ENCODE data around the gene SHB.

The SHB gene

DNA sequence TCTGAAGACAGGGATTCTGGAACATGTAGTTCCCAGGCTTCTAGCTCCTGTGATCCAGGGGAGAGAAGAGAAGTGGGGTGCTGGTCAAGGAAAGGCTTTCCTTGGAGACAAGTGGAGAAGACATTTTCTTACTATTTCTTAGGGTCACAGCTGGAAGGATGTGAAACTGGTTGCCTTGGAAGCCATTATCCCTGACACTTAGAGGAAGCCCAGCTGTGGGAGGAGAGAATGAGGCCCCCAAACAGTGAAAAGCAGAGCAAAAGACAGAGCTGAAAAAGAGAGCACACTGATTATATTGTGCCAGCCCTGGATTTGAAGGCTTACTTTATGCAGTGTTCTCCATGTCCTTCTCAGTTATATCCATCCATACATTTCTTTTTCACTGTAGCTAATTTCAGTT, 17.5 kb upstream of the SHB start:
- no peak for DNase-seq

DNA sequence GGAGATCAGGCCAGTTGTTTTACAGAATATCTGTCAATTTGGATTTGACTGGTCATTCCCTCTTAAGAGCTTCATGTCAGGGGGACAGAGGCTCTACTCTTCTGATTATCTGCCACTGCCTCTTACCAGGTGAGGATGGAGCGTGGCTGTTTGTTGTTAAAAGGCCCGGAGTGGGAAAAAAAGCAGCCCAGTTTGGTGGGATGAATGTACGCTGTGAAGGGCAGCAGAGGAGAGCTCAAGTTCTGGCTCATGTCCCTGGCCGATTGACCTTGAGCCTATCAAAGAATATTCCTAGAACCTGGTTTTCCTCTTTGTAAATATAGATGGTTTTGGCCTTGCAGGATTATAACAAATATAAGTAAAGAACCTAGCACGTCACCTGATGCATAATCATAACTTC, 16.3 kb upstream of the SHB start:
- no peak for DNase-seq

DNA sequence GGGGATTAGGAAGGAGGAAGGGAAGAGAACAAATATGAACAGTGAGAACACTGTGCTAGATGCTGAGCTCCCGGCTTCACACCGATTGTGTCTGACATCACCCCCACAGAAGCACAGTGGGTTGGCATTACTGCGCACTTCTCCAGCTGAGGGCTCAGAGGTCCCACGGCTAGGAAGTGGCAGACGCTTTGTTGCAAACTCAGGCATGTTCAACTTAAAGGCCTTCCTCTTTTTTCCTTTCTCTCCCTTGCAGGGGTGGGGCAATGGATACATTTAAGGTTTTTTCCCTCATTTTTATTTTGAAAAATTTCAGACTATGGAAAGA, 15.5 kb upstream of the SHB start:
- DNase-seq, result peak; percentile 50

DNA sequence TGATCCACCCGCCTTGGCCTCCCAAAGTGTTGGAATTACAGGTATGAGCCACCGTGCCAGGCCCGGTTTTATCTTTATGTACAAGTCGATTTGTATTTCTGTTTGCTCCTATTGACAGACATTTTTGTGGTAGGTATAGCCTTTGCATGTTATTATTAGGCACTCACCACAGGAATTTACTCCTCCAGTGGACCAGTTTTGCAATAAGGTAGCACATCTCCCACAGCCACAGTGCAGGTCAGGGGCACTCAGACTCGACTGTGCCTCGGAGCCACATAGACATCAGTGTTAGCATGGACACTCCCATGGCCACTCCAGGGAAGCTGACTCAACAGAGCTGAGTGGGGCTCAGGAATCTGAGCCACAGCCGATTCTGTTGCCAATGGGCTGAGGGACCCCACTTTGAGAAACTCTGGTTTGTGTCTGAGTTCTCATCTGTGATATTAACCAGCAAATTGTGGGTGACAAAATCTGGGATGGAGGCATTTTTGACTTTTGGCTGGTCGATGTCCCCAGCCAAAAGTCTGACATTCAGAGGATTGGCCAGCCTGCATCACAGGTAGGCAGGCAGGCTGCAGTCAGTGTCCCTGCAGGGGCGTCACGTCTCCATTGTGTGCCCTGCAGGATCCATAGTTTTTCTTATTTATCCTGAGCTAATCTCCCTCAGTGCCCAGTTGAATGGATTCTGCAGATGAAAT, 15.0 kb upstream of the SHB start:
- no peak for DNase-seq

DNA sequence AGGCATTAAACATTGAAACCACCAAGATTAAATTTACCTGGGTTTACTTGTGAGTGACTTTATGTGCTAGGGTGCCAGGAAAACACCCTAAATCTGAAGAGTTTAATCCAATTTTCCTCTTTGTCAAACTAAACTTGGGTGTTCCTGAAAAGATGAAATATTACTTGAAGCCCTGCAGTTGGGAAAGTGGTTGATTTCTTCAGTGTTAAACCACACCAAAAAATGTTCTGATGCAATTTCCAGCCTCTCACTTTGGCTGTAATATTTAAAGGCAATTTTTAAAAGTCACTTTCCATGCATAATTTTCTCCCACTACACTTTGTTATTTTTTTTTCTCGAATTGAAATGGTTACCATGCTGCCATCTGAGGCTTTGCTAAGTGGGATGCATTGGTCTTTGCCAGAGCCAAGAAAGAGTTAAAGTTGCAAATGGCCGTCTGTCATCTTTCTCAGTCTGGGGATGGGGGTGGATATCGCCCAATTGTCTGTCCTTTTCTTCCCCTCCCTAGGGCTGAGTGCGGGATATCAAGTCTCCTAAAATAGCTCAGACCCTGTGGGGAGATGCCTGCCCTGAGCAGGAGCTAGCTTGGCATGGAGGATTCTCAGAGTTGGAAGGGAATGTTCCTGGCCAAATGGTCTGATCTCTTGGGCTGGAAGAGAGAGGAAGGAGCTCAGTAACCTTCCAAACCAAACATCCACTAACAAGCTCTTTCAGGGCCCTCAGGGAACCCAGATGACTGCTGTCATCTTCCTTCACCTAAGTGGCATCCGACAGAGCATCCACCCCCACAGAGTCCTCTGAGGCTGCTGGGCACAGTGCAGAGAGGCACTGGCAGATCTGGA, 13.6 kb upstream of the SHB start:
- no peak for DNase-seq

DNA sequence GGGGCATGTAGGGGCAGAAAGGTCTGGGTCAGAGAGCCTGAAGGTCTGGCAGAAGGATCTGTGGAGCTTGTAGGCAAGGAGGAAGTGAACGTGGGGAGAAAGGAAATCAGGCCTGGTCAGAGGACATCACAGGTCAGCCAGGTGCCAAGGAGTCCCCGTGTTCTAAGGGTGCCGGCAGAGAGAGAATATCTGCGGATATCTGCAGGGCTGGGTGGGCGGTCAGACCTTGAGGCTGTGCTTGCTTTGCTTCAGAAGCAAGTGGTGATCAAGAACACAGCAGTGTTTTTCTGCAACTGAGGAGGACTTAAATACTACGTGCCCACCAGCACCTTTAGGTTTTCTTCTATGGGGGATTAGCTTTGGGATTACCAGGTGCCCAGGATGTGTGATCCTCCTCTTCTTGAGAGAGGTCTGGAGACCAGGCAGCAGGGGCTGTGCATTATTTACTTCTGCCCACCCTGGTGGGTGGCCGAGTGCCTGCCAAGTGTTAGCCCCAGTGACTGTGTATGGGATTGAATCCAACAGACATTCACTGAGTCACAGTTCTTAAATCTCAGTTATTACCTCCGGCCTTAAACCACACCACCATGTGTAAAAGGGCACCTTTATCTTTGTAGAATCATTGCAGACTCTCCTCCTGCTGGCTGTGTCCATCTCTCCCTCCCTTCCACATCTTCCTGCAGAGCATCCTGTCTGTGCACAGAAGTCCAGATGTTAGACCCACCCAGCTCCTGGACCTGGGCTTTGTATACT, 12.5 kb upstream of the SHB start:
- no peak for DNase-seq

DNA sequence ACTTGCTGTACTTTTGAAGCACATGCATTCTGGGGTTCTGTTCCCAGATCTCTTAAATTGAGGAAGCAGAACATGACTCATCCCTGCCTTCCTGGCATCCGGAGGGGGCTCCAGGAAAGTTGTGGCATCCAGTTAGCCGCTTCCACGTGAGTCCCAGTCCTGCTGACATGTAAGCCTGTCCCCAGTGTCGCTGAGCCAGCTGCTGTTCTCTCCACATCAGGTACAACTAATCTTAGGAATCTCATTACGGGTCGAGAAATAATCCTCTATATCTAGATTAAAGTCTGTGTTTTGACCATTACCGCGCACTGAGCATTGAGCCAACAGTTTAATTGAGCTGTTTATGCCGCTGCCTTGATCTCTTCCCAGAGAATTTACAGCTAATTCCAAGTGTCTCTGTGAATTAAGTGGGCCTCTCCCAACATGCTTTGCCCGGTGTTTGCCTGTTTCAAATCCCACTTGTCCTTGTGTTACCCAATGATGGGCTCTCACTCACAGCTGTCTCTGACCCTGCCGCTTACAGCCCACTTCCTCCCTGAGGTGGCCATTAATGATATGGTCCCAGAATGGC, 10.5 kb upstream of the SHB start:
- DNase-seq, result no peak

DNA sequence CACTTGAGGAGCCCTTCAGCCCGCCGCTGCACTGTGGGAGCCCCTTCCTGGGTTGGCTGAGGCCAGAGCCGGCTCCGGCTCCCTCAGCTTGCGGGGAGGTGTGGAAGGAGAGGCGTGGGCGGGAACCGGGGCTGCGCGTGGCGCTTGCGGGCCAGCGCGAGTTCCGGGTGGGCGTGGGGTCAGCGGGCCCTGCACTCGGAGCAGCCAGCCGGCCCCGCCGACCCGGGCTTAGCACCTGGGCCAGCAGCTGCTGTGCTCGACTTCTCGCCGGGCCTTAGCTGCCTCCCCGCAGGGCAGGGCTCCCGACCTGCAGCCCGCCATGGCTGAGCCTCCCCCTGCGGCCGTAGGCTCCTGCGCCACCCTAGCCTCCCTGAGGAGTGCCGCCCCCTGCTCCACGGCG, 6.2 kb upstream of the SHB start:
- DNase-seq, result no peak

DNA sequence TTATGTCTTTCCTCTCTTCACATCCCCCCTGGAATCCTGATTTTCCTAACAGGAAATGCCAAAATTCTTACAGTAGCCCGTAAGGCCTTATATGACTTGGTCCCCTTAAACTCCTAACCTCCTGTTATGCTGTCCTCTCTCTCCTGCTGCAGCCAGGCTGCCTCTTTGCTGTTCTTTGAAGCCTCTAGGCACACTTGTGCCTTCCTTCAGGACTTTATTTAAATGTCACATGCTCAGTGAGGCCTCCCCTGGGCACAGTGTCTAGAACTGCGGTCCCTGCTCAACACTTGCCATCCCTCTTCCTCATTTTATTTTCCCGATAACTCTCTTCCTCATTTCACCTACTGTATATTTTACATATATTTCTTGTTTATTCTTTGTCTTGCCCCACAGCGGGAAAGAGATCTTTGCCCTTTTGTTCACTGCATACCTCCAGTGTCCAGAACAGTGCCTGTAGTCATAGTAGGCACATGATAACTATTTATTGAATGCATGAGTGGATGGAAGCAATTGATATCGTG, 5.5 kb upstream of the SHB start:
- DNase-seq, result no peak

DNA sequence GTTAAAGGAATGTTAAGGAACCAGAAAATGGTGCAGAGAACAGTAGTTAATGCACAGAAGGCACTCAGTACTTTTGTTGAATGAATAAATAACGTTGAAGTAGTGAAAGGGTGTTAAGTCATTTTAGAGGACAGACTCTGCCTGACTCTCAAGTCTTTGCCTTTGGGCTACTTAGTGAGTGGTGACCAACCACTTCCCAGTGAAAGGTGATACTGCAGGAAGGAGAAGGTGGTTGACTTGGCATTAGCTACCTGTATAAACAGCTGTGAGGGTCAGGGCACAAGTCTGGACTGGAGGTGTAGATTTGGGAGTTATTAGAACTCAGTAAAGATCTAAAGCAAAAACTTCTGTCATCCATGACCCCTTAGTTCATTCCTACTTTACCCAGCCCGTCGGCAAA, 4.9 kb upstream of the SHB start:
- no peak for DNase-seq

DNA sequence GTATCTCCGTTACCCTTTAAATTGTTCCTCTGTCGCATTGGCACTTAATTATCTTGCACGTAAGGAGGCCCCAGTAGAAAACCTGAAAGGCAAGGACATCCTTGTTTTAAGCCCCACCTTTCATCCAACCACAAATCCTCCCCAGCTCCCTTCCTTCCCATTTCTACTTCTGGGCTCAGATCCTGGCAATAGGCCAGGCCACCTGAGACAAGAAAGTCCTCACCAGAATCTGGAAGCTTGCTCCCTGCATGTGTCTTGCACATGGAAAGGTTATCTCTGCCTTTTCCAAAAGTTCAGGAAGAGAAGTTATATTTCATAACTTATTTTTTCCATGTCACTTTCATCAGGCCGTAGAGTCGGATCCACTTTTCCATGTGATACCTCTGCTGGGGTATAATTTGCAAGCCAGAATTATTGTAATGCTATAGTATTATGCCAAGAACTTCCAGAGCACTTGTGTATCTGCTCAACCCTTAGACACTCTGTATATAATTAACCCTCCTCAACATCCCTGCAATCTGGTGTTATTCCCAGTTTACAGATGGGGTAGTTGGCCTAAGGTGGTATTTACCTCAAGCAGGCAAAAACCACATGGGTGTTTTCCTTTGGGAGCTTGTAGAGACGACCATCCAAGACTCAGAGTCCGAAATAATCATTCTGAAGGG, 2.6 kb upstream of the SHB start:
- DNase-seq, result no peak

DNA sequence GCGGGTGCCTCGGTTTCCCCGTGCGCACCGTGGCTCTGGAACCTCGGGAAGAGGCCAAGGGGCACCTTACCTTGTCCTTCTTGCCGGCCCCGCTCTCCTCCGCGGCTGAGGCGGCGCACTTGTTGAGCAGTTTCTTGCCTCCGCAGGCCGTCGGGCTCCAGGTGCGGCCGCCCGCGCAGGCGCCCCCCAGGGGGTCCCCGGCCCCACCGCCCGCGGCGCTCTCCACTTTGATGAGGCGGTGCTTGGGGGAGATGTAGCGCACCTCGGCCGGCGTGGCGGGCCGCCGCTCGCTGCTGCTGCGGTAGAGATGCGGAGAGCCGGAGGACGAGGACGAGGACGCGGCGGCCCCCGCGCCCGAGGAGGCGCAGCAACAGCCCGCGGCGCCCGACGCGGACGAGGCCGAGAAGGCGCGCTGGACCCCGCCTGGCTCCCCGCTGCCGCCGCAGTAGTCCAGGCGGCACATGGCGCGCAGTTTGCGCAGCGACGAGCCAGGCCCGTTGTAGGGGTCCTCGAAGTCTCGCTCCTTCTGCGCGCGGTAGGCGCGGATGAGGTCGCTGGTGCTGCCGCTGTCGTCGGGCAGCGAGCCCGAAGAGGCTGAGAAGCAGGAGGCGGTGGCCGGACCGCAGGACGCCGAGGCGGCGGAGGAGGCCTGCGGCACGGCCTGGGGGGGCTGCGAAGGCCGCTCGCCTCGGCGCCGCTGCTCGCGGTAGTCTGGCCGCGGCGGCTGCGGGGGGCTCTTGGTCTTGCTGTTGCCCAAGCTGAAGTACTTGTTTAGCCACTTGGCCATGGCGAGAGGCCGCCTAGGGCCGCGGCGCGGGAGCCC, 957 bp downstream of the SHB start:
- DNase-seq, result peak; percentile 47

DNA sequence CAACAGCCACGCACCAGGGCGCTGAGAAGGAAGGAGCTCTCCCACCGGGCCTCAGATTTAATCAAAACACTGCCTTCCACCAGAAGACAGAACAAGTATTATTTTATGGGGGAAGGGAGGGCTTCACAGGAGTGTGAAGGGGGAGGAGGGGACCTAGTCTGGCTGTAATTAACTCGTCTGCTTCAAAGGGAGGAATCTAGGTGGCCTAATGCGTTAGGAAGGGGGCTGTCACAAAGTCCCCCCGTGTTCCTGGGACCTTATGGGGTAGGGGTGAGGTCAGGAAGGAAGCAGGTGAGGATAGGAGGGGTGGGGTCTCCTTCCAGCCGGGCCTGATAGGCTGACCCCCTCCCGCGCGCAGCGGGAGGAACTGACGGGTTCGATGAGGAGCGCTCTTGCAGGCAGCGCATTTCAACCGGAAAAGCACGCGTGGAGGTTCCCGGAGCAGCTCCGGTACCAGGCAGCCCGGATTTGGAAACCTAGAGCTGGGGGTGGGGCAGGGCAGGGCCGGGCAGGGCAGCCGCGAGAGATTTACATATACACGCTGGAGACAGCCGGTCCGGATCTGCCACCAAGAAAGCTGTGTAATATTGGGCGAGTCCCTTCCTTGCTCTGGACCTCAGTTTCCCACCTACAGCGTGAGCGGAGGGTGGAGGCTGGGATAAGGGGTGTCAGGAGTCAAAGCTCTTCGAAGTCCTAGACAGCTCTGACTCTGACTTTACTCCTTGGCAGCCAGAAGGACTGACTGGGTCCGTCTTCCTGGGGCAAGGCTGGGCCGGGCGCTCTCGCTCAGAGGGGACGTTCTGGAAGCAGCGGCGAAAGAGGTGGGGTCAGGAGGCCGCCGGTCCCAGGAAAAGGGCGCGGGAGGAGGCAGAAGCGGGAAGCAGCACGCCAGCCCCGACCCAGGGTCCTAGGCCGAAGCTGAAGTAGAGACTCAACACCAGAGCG, 1.8 kb downstream of the SHB start:
- peak; percentile 45 for DNase-seq

DNA sequence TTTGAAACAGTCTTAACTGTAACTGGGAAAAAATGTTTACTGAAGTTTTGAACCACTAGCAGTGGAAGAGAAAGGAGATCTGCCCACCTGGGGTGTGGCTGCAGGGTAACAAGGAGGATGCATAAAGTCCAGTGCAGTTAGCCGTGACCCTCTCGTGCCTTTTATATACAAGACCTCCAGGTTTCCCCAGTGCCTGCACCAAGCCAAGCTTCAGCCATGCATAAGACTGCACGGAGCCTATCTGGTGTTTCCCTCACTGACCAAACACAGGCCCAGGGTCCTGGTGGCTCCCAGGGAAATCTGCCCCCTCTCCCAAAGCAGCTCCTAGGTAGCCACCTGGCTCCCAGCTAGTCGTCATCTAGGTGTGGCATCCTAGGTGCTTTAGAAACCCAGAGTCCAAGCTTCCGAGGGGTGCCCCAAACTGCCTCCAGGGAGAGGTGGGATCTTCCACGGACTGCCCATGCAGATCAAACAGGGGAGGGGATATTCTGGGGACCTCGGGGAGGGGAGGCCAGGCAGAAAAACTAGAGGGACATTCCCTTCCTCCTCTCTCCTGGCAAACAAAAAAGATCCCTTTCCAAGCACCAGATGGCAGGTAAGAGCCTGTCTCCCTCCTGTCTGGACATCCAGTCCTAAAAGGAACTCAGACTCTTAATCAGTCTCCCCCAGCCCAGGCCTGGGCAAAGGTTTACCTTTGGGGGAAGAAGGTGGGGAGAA, 2.7 kb downstream of the SHB start:
- no peak for DNase-seq

DNA sequence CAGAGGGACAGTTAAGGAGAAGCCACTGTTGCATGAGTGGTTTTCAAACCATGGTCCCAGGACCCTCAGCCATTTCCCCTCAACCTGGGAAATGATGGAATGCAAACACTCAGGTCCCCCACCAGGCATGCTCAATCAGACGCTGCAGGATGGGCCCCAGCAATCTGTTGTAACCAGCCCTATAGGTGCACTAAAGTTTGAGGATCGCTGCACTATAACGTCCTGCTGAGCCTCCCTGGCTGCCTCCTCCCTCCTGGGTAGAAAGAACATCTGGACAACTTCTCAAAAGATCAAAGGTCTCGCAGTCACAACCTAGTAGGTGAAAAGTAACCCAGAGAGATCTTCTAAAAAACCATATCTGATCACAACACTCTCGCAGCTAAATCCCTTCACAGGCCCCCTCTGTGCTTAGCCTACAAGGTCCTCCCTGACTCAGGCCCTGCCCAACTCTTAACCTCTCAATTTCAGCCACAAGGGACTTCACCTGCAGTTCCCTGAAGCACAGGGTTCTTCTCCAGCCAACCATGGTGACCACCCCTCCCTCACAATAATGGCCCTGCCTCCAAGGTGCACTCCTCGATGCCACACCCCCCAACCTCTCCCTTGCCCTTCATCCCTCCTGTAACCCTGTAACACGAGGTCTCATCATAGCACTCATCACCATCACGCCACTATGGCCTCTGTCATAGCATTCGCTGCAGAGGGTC, 3.5 kb downstream of the SHB start:
- no peak for DNase-seq

DNA sequence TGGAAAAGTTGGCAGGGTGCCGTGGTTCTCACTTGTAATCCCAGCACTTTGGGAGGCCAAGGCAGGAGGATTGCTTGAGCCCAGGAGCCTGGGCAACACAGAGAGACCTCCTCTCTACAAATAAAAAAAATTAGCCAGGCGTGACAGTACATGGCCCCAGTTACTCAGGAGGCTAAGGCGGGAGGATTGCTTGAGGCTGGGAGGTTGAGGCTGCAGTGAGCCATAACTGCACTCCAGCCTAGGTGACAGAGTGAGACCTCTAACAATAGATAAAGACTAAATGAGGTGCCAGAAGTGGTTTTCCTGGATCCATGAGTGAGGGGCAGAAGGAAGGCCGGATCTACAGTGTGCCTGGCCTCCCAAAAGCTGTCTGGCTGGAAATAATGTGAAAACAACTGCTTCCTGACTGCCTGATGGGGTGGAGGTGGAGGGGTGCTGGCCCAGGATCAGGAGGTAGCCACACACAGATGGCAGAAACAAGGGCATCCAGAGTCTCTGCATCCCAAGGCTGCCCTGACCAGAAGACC, 4.1 kb downstream of the SHB start:
- no peak for DNase-seq

DNA sequence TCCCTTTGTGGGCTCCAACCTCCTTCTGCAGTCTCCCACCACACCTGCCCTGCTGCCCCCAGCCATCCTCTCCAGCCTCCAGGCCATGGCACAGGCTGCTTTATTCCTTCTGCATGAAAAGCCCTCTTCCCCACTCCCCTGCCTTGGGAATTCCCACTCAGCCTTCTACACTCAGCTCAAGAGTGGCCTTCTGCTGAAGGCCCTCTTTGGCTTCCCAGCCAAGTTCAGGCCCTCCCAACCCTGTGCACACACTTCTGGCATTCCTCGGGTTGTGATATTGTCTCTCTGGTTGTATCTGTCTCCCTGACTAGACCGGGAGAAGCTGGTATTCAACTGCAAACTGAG, 5.7 kb downstream of the SHB start:
- no peak for DNase-seq

DNA sequence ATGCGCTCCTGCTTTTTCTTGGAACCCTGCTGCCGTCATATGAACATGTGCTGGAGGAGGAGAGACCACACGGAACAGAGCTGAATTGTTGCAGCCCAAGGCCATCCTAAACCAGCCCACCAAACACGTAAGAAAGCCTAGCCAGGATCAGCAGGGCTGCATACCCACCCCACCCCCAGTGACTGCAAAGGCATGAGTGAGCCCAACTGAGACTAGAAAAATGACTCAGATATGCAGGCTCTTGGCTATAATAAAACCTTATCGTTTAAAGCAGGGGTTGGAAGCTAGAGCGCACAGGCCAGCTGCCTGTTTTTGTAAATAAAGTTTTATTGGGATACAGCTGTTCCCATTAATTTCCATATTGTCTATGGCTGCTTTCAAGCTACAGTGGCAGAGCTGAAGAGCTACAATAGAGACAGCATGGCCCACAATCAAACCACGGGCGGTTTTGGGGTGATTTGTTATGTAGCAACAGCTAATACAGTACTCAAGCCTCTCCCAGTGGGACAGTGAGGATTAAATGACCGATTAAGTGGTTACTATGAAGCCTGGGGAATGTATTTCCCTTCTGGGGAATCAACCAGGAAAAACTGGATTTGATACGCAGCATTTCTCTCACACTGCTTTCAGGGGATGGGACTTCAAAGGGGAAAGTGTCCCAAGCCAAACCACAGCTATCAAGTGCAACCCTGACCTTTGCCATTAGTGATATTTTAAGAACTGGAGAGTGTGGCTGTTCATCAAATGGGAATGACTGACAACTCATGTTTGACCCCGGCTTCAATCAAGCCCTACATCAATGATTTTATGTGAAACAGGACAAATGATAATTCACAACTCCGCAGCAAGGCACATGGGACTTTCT, 6.3 kb downstream of the SHB start:
- DNase-seq, result no peak
